Uterus (tissue), 2 donors: ENCODE data around the gene AASDH.

Experiments
- POLR2A ChIP-seq, 2 donors: fragments of 450-650 bp; IDR thresholded peaks; one replicate each; pipeline ENCODE4 v1.6.1; 2016; ENCODE audit warnings: antibody characterized with exemption in 2 of 2, mild to moderate bottlenecking in 1 of 2, moderate library complexity in 1 of 2
- TF ChIP-seq, protein P1 (sequence below), 4 experiments: fragments of 200-600 bp in 2 of 4; fragments of 450-650 bp in 2 of 4; sonication (generic) in 2 of 4; IDR thresholded peaks; one replicate each; pipeline ENCODE4 v1.5.1; 2016 to 2019; ENCODE audit warnings: antibody characterized with exemption in 4 of 4, mild to moderate bottlenecking in 2 of 4, moderate library complexity in 1 of 4

GRCh38 chr4:56388306-56388705 lies 1.0 kb upstream of the AASDH start:
- TF ChIP-seq, protein P1, sequence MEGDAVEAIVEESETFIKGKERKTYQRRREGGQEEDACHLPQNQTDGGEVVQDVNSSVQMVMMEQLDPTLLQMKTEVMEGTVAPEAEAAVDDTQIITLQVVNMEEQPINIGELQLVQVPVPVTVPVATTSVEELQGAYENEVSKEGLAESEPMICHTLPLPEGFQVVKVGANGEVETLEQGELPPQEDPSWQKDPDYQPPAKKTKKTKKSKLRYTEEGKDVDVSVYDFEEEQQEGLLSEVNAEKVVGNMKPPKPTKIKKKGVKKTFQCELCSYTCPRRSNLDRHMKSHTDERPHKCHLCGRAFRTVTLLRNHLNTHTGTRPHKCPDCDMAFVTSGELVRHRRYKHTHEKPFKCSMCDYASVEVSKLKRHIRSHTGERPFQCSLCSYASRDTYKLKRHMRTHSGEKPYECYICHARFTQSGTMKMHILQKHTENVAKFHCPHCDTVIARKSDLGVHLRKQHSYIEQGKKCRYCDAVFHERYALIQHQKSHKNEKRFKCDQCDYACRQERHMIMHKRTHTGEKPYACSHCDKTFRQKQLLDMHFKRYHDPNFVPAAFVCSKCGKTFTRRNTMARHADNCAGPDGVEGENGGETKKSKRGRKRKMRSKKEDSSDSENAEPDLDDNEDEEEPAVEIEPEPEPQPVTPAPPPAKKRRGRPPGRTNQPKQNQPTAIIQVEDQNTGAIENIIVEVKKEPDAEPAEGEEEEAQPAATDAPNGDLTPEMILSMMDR (IDR thresholded peaks at IDR 0.05), result no peak
- TF ChIP-seq POLR2A (IDR thresholded peaks at IDR 0.05), result no peak
